B cell (primary cell): Measurements from ENCODE around the gene CHAF1A.

Experiments used
- EZH2 ChIP-seq: IDR thresholded peaks from 2 replicates; pipeline ENCODE4 v1.6.1; 2012; ENCODE audit warnings: borderline replicate concordance, low read depth, mild to moderate bottlenecking, moderate library complexity, low read length; ENCODE audit not compliant: insufficient read depth, poor library complexity, severe bottlenecking
- TF ChIP-seq, protein P1 (sequence below): fragments of 200-600 bp; IDR thresholded peaks from one replicate; pipeline ENCODE4 v1.8.0; 2022; ENCODE audit warnings: antibody characterized with exemption, mild to moderate bottlenecking

DNA sequence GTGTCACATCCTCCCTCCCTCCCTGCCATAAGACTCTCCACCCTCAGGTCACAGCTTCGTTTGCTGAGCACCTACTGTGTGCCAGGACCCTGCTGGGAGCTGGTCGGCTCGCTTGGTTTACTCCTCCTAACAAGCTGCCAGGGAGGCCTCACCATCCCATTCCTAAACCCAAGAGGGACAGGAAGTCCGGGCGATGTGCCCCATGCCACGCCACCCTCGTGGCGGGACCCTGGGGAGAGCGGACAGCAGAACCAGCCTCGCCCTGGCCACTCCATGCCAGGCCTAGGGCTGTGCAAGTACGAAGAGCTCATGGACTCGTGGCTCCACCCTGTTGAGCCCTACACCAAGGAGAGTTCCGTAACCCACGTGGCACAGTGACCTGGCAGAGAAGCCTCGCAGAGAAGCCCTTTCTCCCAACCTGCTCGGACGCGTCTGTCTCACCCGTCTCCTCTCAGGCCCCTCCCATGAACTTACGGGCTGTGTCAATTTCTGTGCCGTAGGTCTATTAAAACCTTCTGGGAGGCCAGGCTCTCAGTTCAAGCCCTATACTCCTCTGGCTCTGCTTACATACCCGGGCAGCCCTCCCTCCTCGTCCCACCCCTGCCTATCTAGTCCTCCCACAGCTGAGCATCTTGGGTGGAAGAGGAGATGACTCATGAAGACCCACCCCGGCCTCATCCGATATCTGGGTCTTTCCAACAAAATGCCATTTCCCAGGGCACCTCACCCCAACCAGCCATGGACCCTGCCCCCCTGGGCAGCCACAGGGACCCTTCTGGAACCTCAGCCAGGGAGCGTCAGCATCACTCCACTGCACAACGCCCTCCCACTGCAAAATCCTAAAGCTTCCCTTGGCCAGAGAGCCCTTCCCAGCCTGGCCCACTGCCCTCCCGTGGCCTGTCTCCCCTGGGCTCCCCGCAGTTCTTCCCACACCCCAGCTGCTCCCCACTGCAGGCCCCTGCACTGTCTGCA is 52.6 kb downstream of the CHAF1A start:
- TF ChIP-seq EZH2, result no peak
- TF ChIP-seq, protein P1, sequence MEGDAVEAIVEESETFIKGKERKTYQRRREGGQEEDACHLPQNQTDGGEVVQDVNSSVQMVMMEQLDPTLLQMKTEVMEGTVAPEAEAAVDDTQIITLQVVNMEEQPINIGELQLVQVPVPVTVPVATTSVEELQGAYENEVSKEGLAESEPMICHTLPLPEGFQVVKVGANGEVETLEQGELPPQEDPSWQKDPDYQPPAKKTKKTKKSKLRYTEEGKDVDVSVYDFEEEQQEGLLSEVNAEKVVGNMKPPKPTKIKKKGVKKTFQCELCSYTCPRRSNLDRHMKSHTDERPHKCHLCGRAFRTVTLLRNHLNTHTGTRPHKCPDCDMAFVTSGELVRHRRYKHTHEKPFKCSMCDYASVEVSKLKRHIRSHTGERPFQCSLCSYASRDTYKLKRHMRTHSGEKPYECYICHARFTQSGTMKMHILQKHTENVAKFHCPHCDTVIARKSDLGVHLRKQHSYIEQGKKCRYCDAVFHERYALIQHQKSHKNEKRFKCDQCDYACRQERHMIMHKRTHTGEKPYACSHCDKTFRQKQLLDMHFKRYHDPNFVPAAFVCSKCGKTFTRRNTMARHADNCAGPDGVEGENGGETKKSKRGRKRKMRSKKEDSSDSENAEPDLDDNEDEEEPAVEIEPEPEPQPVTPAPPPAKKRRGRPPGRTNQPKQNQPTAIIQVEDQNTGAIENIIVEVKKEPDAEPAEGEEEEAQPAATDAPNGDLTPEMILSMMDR, result no peak
